ENCODE data around the gene TMEM86B.

GRCh38 chr19:55253842-55254624 is 25.5 kb upstream of the TMEM86B start:
- TF ChIP-seq CTCF (tag by site-specific recombination; IDR thresholded peaks at IDR 0.05), result no peak
- no peak for TF ChIP-seq ZNF843 (tag by site-specific recombination; IDR thresholded peaks at IDR 0.05)
- TF ChIP-seq ZNF555 (tag by site-specific recombination; conservative IDR thresholded peaks at IDR 0.05), result no peak
- no peak for TF ChIP-seq ZBTB49 (tag by site-specific recombination; IDR thresholded peaks at IDR 0.05; ENCODE audit: low read depth)
- no peak for TF ChIP-seq OSR2 (tag by site-specific recombination; IDR thresholded peaks at IDR 0.05)
- TF ChIP-seq ZNF248 (tag by site-specific recombination; IDR thresholded peaks at IDR 0.05), result no peak
